Peyer's patch (tissue), 4 donors: Measurements from ENCODE around the gene ADGRD1. TPM values are rescaled to one million over a fixed set of nuclear protein-coding genes. Genes with fewer than 3 reads are reported as not detected.

Experiments
- DNase-seq, 3 donors: peaks; one replicate each; pipeline ENCODE4 v3.0.0-alpha.2; 2017 to 2019
- H3K27ac ChIP-seq, 4 donors: fragments of 200-600 bp; sonication (generic); one replicate each; pipeline ENCODE4 v1.5.1; 2016 to 2019
- H3K27me3 ChIP-seq, 2 donors: fragments of 200-600 bp; sonication (generic); one replicate each; pipeline ENCODE4 v1.5.1; 2019
- H3K36me3 ChIP-seq, 3 donors: fragments of 200-600 bp; sonication (generic); one replicate each; pipeline ENCODE4 v1.5.1; 2016 to 2019
- H3K4me1 ChIP-seq, 4 donors: fragments of 200-600 bp; sonication (generic); one replicate each; pipeline ENCODE4 v1.5.1; 2016 to 2019
- H3K4me3 ChIP-seq, 4 donors: fragments of 200-600 bp; sonication (generic); 1 replicate in 3 of 4; 2 replicates in 1 of 4; pipeline ENCODE4 v1.5.1; 2016 to 2019; ENCODE audit warnings: mild to moderate bottlenecking in 1 of 4
- H3K9me3 ChIP-seq, 4 donors: fragments of 200-600 bp; sonication (generic); one replicate each; pipeline ENCODE4 v1.5.1; 2016 to 2019; ENCODE audit warnings: mild to moderate bottlenecking in 1 of 4
- CTCF ChIP-seq, 6 experiments: fragments of 450-650 bp in 4 of 6; fragments of 200-600 bp in 2 of 6; sonication (generic) in 1 of 6; IDR thresholded peaks; one replicate each; pipeline ENCODE4 v1.5.1; 2017 to 2019; ENCODE audit warnings: antibody characterized with exemption in 6 of 6, mild to moderate bottlenecking in 3 of 6, moderate library complexity in 1 of 6
- POLR2A ChIP-seq, 2 donors: fragments of 450-650 bp; IDR thresholded peaks; one replicate each; pipeline ENCODE4 v1.5.1; 2017; ENCODE audit warnings: antibody characterized with exemption in 2 of 2, mild to moderate bottlenecking in 2 of 2, moderate library complexity in 2 of 2
- total RNA-seq, 4 donors: library from RNA; depleted of rRNA; stranded (reverse); fragments of >200 nt; gene quantifications; one replicate each; pipeline ENCODE4 v1.1.0, GENCODE V29; 2016

The ADGRD1 gene
- total RNA-seq, 4 donors from 2014 or later, result 7.0 to 42.9 (median 27.9) TPM

DNA sequence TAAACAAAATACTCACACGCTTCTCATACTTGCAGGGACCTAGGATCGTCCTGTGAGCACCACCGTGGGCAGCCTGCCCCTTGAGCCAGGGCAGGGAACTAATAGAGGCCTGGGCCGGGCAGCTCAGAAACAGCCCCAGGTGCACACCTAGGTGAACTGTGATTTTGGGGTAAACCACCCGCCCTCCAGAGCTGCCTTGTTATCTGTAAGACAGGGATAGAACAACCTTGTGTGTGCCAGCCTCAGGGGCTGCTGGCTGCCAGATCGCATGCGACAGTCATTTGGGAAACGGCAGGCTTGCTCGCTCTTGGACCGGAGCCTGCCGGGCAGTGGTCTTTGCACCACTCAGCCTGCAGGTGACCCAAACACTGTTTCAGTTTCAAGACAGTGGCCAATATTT is 86.8 kb downstream of the ADGRD1 start:
- TF ChIP-seq POLR2A (IDR thresholded peaks at IDR 0.05) (no peak), CTCF (IDR thresholded peaks at IDR 0.05) (no peak)
- no peak for DNase-seq
- Histone ChIP-seq H3K36me3 (no peaks in the 10 kb centered on the region), H3K27me3 (no peaks in the 10 kb centered on the region), H3K9me3 (no peaks in the 10 kb centered on the region), H3K4me1 (no peaks in the 10 kb centered on the region), H3K4me3 (no peak overlapping the region), H3K27ac (no peak overlapping the region)

- no peak overlapping the region for H3K27ac ChIP-seq
- DNase-seq, result no peak
- no peak for TF ChIP-seq POLR2A (IDR thresholded peaks at IDR 0.05)
- no peak for TF ChIP-seq CTCF (IDR thresholded peaks at IDR 0.05)
- no peaks in the 10 kb centered on the region for H3K4me1 ChIP-seq
- H3K27me3 ChIP-seq, result no peaks in the 10 kb centered on the region
- H3K4me3 ChIP-seq, result no peak overlapping the region
- H3K9me3 ChIP-seq, result no peaks in the 10 kb centered on the region
- H3K36me3 ChIP-seq, result no peaks in the 10 kb centered on the region
Observed at GRCh38 chr12:131041216-131041967, 87.7 kb downstream of the ADGRD1 start.

GRCh38 chr12:131041968-131042833 is 88.5 kb downstream of the ADGRD1 start:
- DNase-seq, result no peak

GRCh38 chr12:131042834-131043245 is 89.1 kb downstream of the ADGRD1 start:
- H3K4me1 ChIP-seq, result no peaks in the 10 kb centered on the region
- no peaks in the 10 kb centered on the region for H3K27me3 ChIP-seq
- H3K27ac ChIP-seq, result no peak overlapping the region
- no peaks in the 10 kb centered on the region for H3K9me3 ChIP-seq
- TF ChIP-seq POLR2A (IDR thresholded peaks at IDR 0.05) (no peak), CTCF (IDR thresholded peaks at IDR 0.05) (no peak)
- H3K4me3 ChIP-seq, result no peak overlapping the region
- no peaks in the 10 kb centered on the region for H3K36me3 ChIP-seq
- peak in 1 of 3 donors; percentile 28 for DNase-seq

More at GRCh38 chr12:131041968-131042833, 88.5 kb downstream of the ADGRD1 start:
- H3K36me3 ChIP-seq, result no peaks in the 10 kb centered on the region
- H3K4me1 ChIP-seq, result no peaks in the 10 kb centered on the region
- H3K27ac ChIP-seq, result no peak overlapping the region
- H3K27me3 ChIP-seq, result no peaks in the 10 kb centered on the region
- TF ChIP-seq POLR2A (IDR thresholded peaks at IDR 0.05) (no peak), CTCF (IDR thresholded peaks at IDR 0.05) (no peak)
- H3K9me3 ChIP-seq, result no peaks in the 10 kb centered on the region
- H3K4me3 ChIP-seq, result no peak overlapping the region

- Histone ChIP-seq H3K4me3 (no peak overlapping the region), H3K27ac (no peak overlapping the region), H3K36me3 (no peaks in the 10 kb centered on the region), H3K4me1 (no peaks in the 10 kb centered on the region), H3K9me3 (no peaks in the 10 kb centered on the region), H3K27me3 (no peaks in the 10 kb centered on the region)
- DNase-seq, result peak in 1 of 3 donors; percentile 40
- TF ChIP-seq CTCF (IDR thresholded peaks at IDR 0.05) (no peak), POLR2A (IDR thresholded peaks at IDR 0.05) (no peak)
Observed at GRCh38 chr12:131043401-131043871, 89.7 kb downstream of the ADGRD1 start.
